ENCODE measurements around the gene HCRTR1. TPM values are rescaled to one million over a fixed set of nuclear protein-coding genes. Genes with fewer than 3 reads are reported as not detected.

The HCRTR1 gene
- total RNA-seq (2014; rRNA removed; shearing (Covaris generic)): 2.0 and 4.2 TPM in 2 replicates

- in situ Hi-C loops (cut with HindIII; ENCODE audit: low sequenced_read_pairs): no loop called here
- no peak for DNase-seq (ENCODE audit: low spot score)
Observed at GRCh38 chr1:31617218-31617915, at the start of gene HCRTR1. TSS of gene HCRTR1 (plus strand) at chr1:31617689. CDS start at chr1:31619193, 1,504 bp downstream.

GRCh38 chr1:31567956-31568570 lies 49.4 kb upstream of the HCRTR1 start:
- no peak for DNase-seq (ENCODE audit: low spot score)
- in situ Hi-C loops (cut with HindIII; ENCODE audit: low sequenced_read_pairs): no loop called here

- no peak for DNase-seq (ENCODE audit: low spot score)
- in situ Hi-C loops (cut with HindIII; ENCODE audit: low sequenced_read_pairs): no loop called here
Observed at GRCh38 chr1:31568895-31569595, 48.4 kb upstream of the HCRTR1 start.

- in situ Hi-C loops (cut with HindIII; ENCODE audit: low sequenced_read_pairs): no loop called here
- DNase-seq (ENCODE audit: low spot score): no peak
Observed at GRCh38 chr1:31569596-31570173, 47.8 kb upstream of the HCRTR1 start.

- DNase-seq (ENCODE audit: low spot score): no peak
- in situ Hi-C loops (cut with HindIII; ENCODE audit: low sequenced_read_pairs): no loop called here
Observed at GRCh38 chr1:31570228-31570627, 47.3 kb upstream of the HCRTR1 start.

- in situ Hi-C loops (cut with HindIII; ENCODE audit: low sequenced_read_pairs): no loop called here
- DNase-seq (ENCODE audit: low spot score): no peak
Observed at GRCh38 chr1:31570906-31571305, 46.6 kb upstream of the HCRTR1 start.

GRCh38 chr1:31571340-31572295 lies 45.9 kb upstream of the HCRTR1 start:
- in situ Hi-C loops (cut with HindIII; ENCODE audit: low sequenced_read_pairs): no loop called here
- DNase-seq (ENCODE audit: low spot score): no peak

- in situ Hi-C loops (cut with HindIII; ENCODE audit: low sequenced_read_pairs): no loop called here
- DNase-seq (ENCODE audit: low spot score): no peak
Observed at GRCh38 chr1:31572323-31573104, 45.0 kb upstream of the HCRTR1 start.

GRCh38 chr1:31573261-31573660 lies 44.2 kb upstream of the HCRTR1 start:
- in situ Hi-C loops (cut with HindIII; ENCODE audit: low sequenced_read_pairs): no loop called here
- DNase-seq (ENCODE audit: low spot score): no peak

- in situ Hi-C loops (cut with HindIII; ENCODE audit: low sequenced_read_pairs): no loop called here
- no peak for DNase-seq (ENCODE audit: low spot score)
Observed at GRCh38 chr1:31574749-31575368, 42.6 kb upstream of the HCRTR1 start.

GRCh38 chr1:31575369-31576140 lies 41.9 kb upstream of the HCRTR1 start:
- DNase-seq (ENCODE audit: low spot score): no peak

GRCh38 chr1:31576201-31576669 lies 41.3 kb upstream of the HCRTR1 start, which contains the start of gene TINAGL1:
TSS of gene TINAGL1 (plus strand) at chr1:31576515. CDS start at chr1:31577149, 634 bp downstream.
- no peak for DNase-seq (ENCODE audit: low spot score)
- in situ Hi-C loops (cut with HindIII; ENCODE audit: low sequenced_read_pairs): no loop called here

More at GRCh38 chr1:31575369-31576140, 41.9 kb upstream of the HCRTR1 start:
- in situ Hi-C loops (cut with HindIII; ENCODE audit: low sequenced_read_pairs): no loop called here

GRCh38 chr1:31576743-31577455 lies 40.6 kb upstream of the HCRTR1 start:
- in situ Hi-C loops (cut with HindIII; ENCODE audit: low sequenced_read_pairs): no loop called here
- DNase-seq (ENCODE audit: low spot score): no peak

GRCh38 chr1:31577515-31578192 lies 39.8 kb upstream of the HCRTR1 start:
- DNase-seq (ENCODE audit: low spot score): no peak
- in situ Hi-C loops (cut with HindIII; ENCODE audit: low sequenced_read_pairs): no loop called here

- no peak for DNase-seq (ENCODE audit: low spot score)
- in situ Hi-C loops (cut with HindIII; ENCODE audit: low sequenced_read_pairs): no loop called here
Observed at GRCh38 chr1:31579374-31579773, 38.1 kb upstream of the HCRTR1 start.

GRCh38 chr1:31580513-31580870 lies 37.0 kb upstream of the HCRTR1 start:
- DNase-seq (ENCODE audit: low spot score): no peak
- in situ Hi-C loops (cut with HindIII; ENCODE audit: low sequenced_read_pairs): no loop called here
